ENCODE results near the gene CDH23. TPM values are rescaled to one million over a fixed set of nuclear protein-coding genes. Genes with fewer than 3 reads are reported as not detected.

Gene CDH23
- total RNA-seq, 1 experiment from 2014 or later: 2.1 TPM

DNA sequence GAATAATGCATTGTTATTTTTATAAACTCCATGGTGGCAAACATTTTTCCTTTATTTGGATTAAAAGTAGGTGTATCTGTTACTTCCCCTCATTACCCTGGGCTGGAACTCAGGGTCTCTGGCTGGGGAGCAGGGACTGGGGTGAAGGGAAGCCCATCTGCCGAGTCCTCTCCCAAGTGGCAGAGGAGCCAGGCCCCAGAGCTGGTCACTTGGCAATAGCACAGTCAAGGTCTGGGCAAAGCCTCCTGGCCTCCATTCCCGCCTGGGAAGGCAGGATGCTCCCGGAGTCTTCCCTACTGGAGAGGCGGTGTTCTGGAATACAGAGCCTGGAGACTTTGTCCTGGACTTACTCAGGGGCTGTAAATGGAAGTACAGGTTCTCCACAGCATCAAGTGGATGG is 76.2 kb downstream of the CDH23 start:
- no peak for DNase-seq
- no peaks in the 10 kb centered on the region for H3K9me2 ChIP-seq (replicated peaks; ENCODE audit: insufficient read depth, low read length)
- H3K36me3 ChIP-seq (ENCODE audit: insufficient read depth, low read length): no peaks in the 10 kb centered on the region
- H3K4me3 ChIP-seq (ENCODE audit: low read length): no peak overlapping the region
- H3K9ac ChIP-seq (ENCODE audit: low read length): no peak overlapping the region
- no peak overlapping the region for H3K27ac ChIP-seq (ENCODE audit: low read length)
- H3K9me3 ChIP-seq (ENCODE audit: low read length): no peaks in the 10 kb centered on the region
- H3K79me2 ChIP-seq (ENCODE audit: low read length): no peaks in the 10 kb centered on the region
- H3K27me3 ChIP-seq (ENCODE audit: low read length): no peaks in the 10 kb centered on the region
- no peak overlapping the region for H2AFZ ChIP-seq (ENCODE audit: low read length)
- no peak overlapping the region for H3K4me2 ChIP-seq (ENCODE audit: low read depth, low read length, poor library complexity, severe bottlenecking)
- H3K4me1 ChIP-seq (ENCODE audit: low read length): peaks cover 10% of the 10 kb centered on the region
- H4K20me1 ChIP-seq (ENCODE audit: insufficient read depth, low read depth, low read length): no peaks in the 10 kb centered on the region

DNA sequence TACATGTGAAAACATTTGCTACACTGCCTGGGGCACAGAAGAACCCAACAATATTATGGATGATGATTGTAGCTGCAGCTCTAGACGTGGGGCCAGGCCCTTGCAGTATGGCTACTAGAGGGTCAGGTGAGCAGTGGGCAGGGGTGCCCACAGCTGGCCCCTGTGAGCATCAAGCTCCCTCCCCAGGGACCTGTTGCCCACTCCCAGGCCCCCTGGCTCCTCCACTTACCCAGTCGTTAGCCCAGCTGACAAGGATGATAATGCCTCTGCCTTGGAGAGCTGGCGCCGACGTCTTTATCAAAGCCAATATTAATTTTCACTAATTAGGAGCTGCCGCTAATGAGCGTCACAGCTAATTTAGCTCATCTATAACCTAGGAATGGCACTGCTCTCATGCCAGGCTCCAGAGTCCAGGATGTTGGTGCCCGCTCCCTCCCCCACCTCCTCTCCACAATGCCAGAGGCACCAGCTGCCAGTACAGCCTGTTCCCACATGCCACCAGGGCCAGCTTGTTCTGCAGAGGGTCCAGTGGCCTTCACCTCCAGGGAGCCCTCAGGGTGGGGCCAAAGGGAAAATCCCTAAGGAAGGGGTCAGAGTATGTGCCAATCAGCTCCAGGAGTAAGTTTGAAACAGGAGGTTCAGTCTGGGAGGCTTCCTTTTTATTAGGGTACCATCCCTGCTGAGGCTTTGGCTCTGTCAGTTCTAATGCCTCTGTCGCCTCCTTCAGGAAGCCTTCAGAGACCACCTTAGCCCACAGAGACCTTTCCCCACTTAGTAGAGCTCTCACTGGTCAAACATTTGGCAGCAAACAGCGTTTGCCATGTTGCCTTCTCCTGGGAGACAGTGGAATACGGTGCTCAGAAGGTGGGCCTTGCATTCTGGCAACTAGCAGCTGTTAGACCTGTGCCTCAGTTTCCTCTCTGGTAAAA is 77.2 kb downstream of the CDH23 start:
- no peak overlapping the region for H3K4me2 ChIP-seq (ENCODE audit: low read depth, low read length, poor library complexity, severe bottlenecking)
- peaks cover 10% of the 10 kb centered on the region for H3K4me1 ChIP-seq (ENCODE audit: low read length)
- H2AFZ ChIP-seq (ENCODE audit: low read length): no peak overlapping the region
- H3K36me3 ChIP-seq (ENCODE audit: insufficient read depth, low read length): no peaks in the 10 kb centered on the region
- H3K4me3 ChIP-seq (ENCODE audit: low read length): no peak overlapping the region
- H3K9me2 ChIP-seq (replicated peaks; ENCODE audit: insufficient read depth, low read length): no peaks in the 10 kb centered on the region
- H3K27ac ChIP-seq (ENCODE audit: low read length): no peak overlapping the region
- H3K9ac ChIP-seq (ENCODE audit: low read length): no peak overlapping the region
- H3K79me2 ChIP-seq (ENCODE audit: low read length): no peaks in the 10 kb centered on the region
- H3K27me3 ChIP-seq (ENCODE audit: low read length): no peaks in the 10 kb centered on the region
- no peaks in the 10 kb centered on the region for H4K20me1 ChIP-seq (ENCODE audit: insufficient read depth, low read depth, low read length)
- no peaks in the 10 kb centered on the region for H3K9me3 ChIP-seq (ENCODE audit: low read length)
- DNase-seq: no peak

GRCh38 chr10:71474702-71475242 is 78.1 kb downstream of the CDH23 start:
- H4K20me1 ChIP-seq (ENCODE audit: insufficient read depth, low read depth, low read length): no peaks in the 10 kb centered on the region
- no peak overlapping the region for H3K4me3 ChIP-seq (ENCODE audit: low read length)
- no peak overlapping the region for H2AFZ ChIP-seq (ENCODE audit: low read length)
- H3K9me3 ChIP-seq (ENCODE audit: low read length): no peaks in the 10 kb centered on the region
- H3K27ac ChIP-seq (ENCODE audit: low read length): no peak overlapping the region
- H3K27me3 ChIP-seq (ENCODE audit: low read length): no peaks in the 10 kb centered on the region
- H3K9me2 ChIP-seq (replicated peaks; ENCODE audit: insufficient read depth, low read length): no peaks in the 10 kb centered on the region
- peak overlapping the region; percentile 8 for H3K4me2 ChIP-seq (ENCODE audit: low read depth, low read length, poor library complexity, severe bottlenecking)
- peaks cover 10% of the 10 kb centered on the region for H3K4me1 ChIP-seq (ENCODE audit: low read length)
- no peak for DNase-seq
- H3K79me2 ChIP-seq (ENCODE audit: low read length): no peaks in the 10 kb centered on the region
- H3K36me3 ChIP-seq (ENCODE audit: insufficient read depth, low read length): no peaks in the 10 kb centered on the region
- no peak overlapping the region for H3K9ac ChIP-seq (ENCODE audit: low read length)

DNA sequence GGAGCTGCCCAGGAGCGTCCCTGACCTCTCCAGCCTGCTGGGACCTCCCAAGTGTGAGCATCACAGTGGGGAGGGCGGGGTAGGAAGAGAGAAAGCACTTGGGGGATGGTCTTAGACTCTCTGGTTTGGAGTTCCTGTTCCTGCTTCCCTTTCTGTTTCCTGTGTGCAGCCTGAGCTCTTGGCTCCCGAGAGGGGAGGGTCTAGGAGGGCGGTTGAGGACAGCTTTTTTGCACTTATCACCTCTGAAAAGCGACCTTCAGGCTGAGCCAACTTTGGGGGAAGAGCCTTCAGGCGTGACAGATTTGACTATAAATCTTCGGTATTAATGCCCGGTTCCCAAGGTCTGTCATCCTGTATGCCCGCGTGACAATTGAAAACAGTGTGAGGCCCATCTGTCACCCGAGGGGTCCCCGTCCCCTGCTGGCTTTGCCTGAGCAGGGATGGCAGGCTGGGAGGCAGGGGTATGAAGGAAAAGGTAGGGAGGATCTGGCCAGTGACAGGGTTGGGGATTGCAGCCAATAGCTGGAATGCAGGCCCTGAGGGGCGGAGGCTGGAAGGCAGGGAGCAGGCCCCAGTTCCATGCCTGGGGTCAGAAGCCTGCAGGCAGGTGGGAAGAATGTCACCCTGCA is 78.6 kb downstream of the CDH23 start:
- DNase-seq: peak; percentile 49
- Histone ChIP-seq H3K4me3 (ENCODE audit: low read length) (no peak overlapping the region), H2AFZ (ENCODE audit: low read length) (no peak overlapping the region), H3K4me1 (ENCODE audit: low read length) (peaks cover 10% of the 10 kb centered on the region), H3K36me3 (ENCODE audit: insufficient read depth, low read length) (no peaks in the 10 kb centered on the region), H3K4me2 (ENCODE audit: low read depth, low read length, poor library complexity, severe bottlenecking) (peak overlapping the region; percentile 8), H3K79me2 (ENCODE audit: low read length) (no peaks in the 10 kb centered on the region), H3K9me2 (replicated peaks; ENCODE audit: insufficient read depth, low read length) (no peaks in the 10 kb centered on the region), H3K27ac (ENCODE audit: low read length) (no peak overlapping the region), H3K9ac (ENCODE audit: low read length) (no peak overlapping the region), H3K27me3 (ENCODE audit: low read length) (no peaks in the 10 kb centered on the region), H4K20me1 (ENCODE audit: insufficient read depth, low read depth, low read length) (no peaks in the 10 kb centered on the region), H3K9me3 (ENCODE audit: low read length) (no peaks in the 10 kb centered on the region)

- Histone ChIP-seq H3K36me3 (ENCODE audit: insufficient read depth, low read length) (no peaks in the 10 kb centered on the region), H3K9ac (ENCODE audit: low read length) (no peak overlapping the region), H3K4me1 (ENCODE audit: low read length) (peaks cover 10% of the 10 kb centered on the region), H3K4me2 (ENCODE audit: low read depth, low read length, poor library complexity, severe bottlenecking) (no peak overlapping the region), H3K27me3 (ENCODE audit: low read length) (no peaks in the 10 kb centered on the region), H4K20me1 (ENCODE audit: insufficient read depth, low read depth, low read length) (no peaks in the 10 kb centered on the region), H3K4me3 (ENCODE audit: low read length) (no peak overlapping the region), H3K9me2 (replicated peaks; ENCODE audit: insufficient read depth, low read length) (no peaks in the 10 kb centered on the region), H2AFZ (ENCODE audit: low read length) (no peak overlapping the region), H3K9me3 (ENCODE audit: low read length) (no peaks in the 10 kb centered on the region), H3K79me2 (ENCODE audit: low read length) (no peaks in the 10 kb centered on the region), H3K27ac (ENCODE audit: low read length) (no peak overlapping the region)
- DNase-seq: no peak
Measured at GRCh38 chr10:71476228-71477011, 79.7 kb downstream of the CDH23 start.

GRCh38 chr10:71478173-71478572 is 81.5 kb downstream of the CDH23 start:
- no peak overlapping the region for H3K27ac ChIP-seq (ENCODE audit: low read length)
- H3K9me3 ChIP-seq (ENCODE audit: low read length): no peaks in the 10 kb centered on the region
- no peak overlapping the region for H3K4me3 ChIP-seq (ENCODE audit: low read length)
- no peaks in the 10 kb centered on the region for H3K9me2 ChIP-seq (replicated peaks; ENCODE audit: insufficient read depth, low read length)
- H3K36me3 ChIP-seq (ENCODE audit: insufficient read depth, low read length): no peaks in the 10 kb centered on the region
- no peaks in the 10 kb centered on the region for H4K20me1 ChIP-seq (ENCODE audit: insufficient read depth, low read depth, low read length)
- no peak overlapping the region for H3K4me2 ChIP-seq (ENCODE audit: low read depth, low read length, poor library complexity, severe bottlenecking)
- H3K4me1 ChIP-seq (ENCODE audit: low read length): peaks cover 10% of the 10 kb centered on the region
- H3K27me3 ChIP-seq (ENCODE audit: low read length): no peaks in the 10 kb centered on the region
- H3K9ac ChIP-seq (ENCODE audit: low read length): no peak overlapping the region
- H2AFZ ChIP-seq (ENCODE audit: low read length): no peak overlapping the region
- DNase-seq: no peak
- no peaks in the 10 kb centered on the region for H3K79me2 ChIP-seq (ENCODE audit: low read length)

- no peak overlapping the region for H2AFZ ChIP-seq (ENCODE audit: low read length)
- no peaks in the 10 kb centered on the region for H4K20me1 ChIP-seq (ENCODE audit: insufficient read depth, low read depth, low read length)
- peaks cover 10% of the 10 kb centered on the region for H3K4me1 ChIP-seq (ENCODE audit: low read length)
- no peaks in the 10 kb centered on the region for H3K27me3 ChIP-seq (ENCODE audit: low read length)
- H3K4me2 ChIP-seq (ENCODE audit: low read depth, low read length, poor library complexity, severe bottlenecking): no peak overlapping the region
- no peaks in the 10 kb centered on the region for H3K36me3 ChIP-seq (ENCODE audit: insufficient read depth, low read length)
- no peak overlapping the region for H3K4me3 ChIP-seq (ENCODE audit: low read length)
- no peaks in the 10 kb centered on the region for H3K9me2 ChIP-seq (replicated peaks; ENCODE audit: insufficient read depth, low read length)
- DNase-seq: no peak
- no peaks in the 10 kb centered on the region for H3K79me2 ChIP-seq (ENCODE audit: low read length)
- H3K9me3 ChIP-seq (ENCODE audit: low read length): no peaks in the 10 kb centered on the region
- no peak overlapping the region for H3K9ac ChIP-seq (ENCODE audit: low read length)
- H3K27ac ChIP-seq (ENCODE audit: low read length): no peak overlapping the region
Measured at GRCh38 chr10:71478813-71479365, 82.2 kb downstream of the CDH23 start.

Data from Karpas-422 (cell line).